Keratinocyte (primary cell): ENCODE results near the gene ZSCAN18. TPM values are rescaled to one million over a fixed set of nuclear protein-coding genes. Genes with fewer than 3 reads are reported as not detected.

Experiments
- DNase-seq: peaks from one replicate; pipeline ENCODE4 v3.0.0-alpha.2; 2011; ENCODE audit warnings: low read depth, missing footprints, low spot score
- FAIRE-seq: peaks from 2 replicates; lab custom pipeline; 2011; peaks lifted over from hg19 to GRCh38; lab: Jason Lieb, UNC
- H2AFZ ChIP-seq: 2 replicates; pipeline ENCODE4 v1.6.0; 2012; ENCODE audit warnings: low read length, control low read depth, inconsistent platforms; ENCODE audit not compliant: control insufficient read depth
- H3K27ac ChIP-seq: 2 replicates; pipeline ENCODE4 v1.5.1; 2011; ENCODE audit warnings: low read length; ENCODE audit not compliant: control insufficient read depth, insufficient read depth
- H3K27me3 ChIP-seq: 3 replicates; pipeline ENCODE4 v1.6.0; 2011; ENCODE audit warnings: low read length; ENCODE audit not compliant: control insufficient read depth, insufficient read depth; ENCODE audit errors: extremely low read depth
- H3K36me3 ChIP-seq, 2 experiments: 2 replicates in 1 of 2; 3 replicates in 1 of 2; pipeline ENCODE4 v1.5.1; 2011; ENCODE audit warnings: low read length in 2 of 2, mild to moderate bottlenecking in 1 of 2; ENCODE audit not compliant: control insufficient read depth in 2 of 2, insufficient read depth in 2 of 2; ENCODE audit errors: extremely low read depth in 1 of 2
- H3K4me1 ChIP-seq: 3 replicates; pipeline ENCODE4 v1.5.1; 2011; ENCODE audit warnings: low read length; ENCODE audit not compliant: control insufficient read depth, insufficient read depth; ENCODE audit errors: extremely low read depth
- H3K4me2 ChIP-seq: 3 replicates; pipeline ENCODE4 v1.6.0; 2011; ENCODE audit warnings: low read depth, low read length; ENCODE audit not compliant: control insufficient read depth, insufficient read depth; ENCODE audit errors: extremely low read depth
- H3K4me3 ChIP-seq, 3 experiments: fragments of 200-600 bp in 1 of 3; sonication (generic) in 1 of 3; 2 replicates in 2 of 3; 3 replicates in 1 of 3; pipeline ENCODE4 v1.5.1; 2011 to 2016; ENCODE audit warnings: low read length in 3 of 3, mild to moderate bottlenecking in 3 of 3, control low read depth in 2 of 3, inconsistent platforms in 1 of 3, low read depth in 1 of 3, mixed read lengths in 1 of 3, mixed run types in 1 of 3, moderate library complexity in 1 of 3; ENCODE audit not compliant: control insufficient read depth in 2 of 3, insufficient read depth in 2 of 3; ENCODE audit errors: extremely low read depth in 1 of 3
- H3K79me2 ChIP-seq: 2 replicates; pipeline ENCODE4 v1.6.0; 2012; ENCODE audit warnings: low read length; ENCODE audit not compliant: control insufficient read depth, insufficient read depth
- H3K9ac ChIP-seq: 3 replicates; pipeline ENCODE4 v1.6.0; 2011; ENCODE audit warnings: low read length; ENCODE audit not compliant: control insufficient read depth, insufficient read depth; ENCODE audit errors: extremely low read depth
- H3K9me1 ChIP-seq: 3 replicates; pipeline ENCODE4 v1.6.0; 2011; ENCODE audit warnings: low read length; ENCODE audit not compliant: control insufficient read depth, insufficient read depth; ENCODE audit errors: extremely low read depth
- H3K9me3 ChIP-seq: 2 replicates; pipeline ENCODE4 v1.5.1; 2012; ENCODE audit warnings: low read depth, low read length; ENCODE audit not compliant: control insufficient read depth
- H4K20me1 ChIP-seq: 3 replicates; pipeline ENCODE4 v1.6.0; 2011; ENCODE audit warnings: low read length; ENCODE audit not compliant: control insufficient read depth, insufficient read depth; ENCODE audit errors: extremely low read depth
- EZH2 ChIP-seq: IDR thresholded peaks from one replicate; pipeline ENCODE4 v1.6.1; 2012; ENCODE audit warnings: inconsistent platforms, mild to moderate bottlenecking, low read length, moderate library complexity
- dilution Hi-C: fragments of 300-500 bp; cut with MboI; formaldehyde crosslinking; loops from one replicate; pipeline ENCODE4 v1.7.0; 2020; ENCODE audit warnings: low sequenced_read_pairs; ENCODE audit not compliant: extremely low pct_ligation_motif_present
- polyA plus RNA-seq, 5 experiments: library from polyadenylated mRNA; depleted of rRNA in 3 of 5; stranded (reverse) in 3 of 5; stranded (forward) in 1 of 5; unstranded in 1 of 5; fragments of >200 nt; gene quantifications; 1 replicate in 1 of 5; 2 replicates in 3 of 5; 3 replicates in 1 of 5; pipeline versions ENCODE4 v1.2.1 to v1.2.3, GENCODE V29; 2011 to 2012; ENCODE audit warnings: missing spikeins in 2 of 5, low read depth in 1 of 5, low replicate concordance in 1 of 5
- TF ChIP-seq, protein P1 (sequence below), 3 experiments: IDR thresholded peaks in 1 of 3; conservative IDR thresholded peaks in 1 of 3; optimal IDR thresholded peaks in 1 of 3; 2 replicates in 2 of 3; 3 replicates in 1 of 3; pipeline versions ENCODE3 to v1.5.1; 2011; ENCODE audit warnings: low read length in 3 of 3, mild to moderate bottlenecking in 3 of 3, moderate library complexity in 2 of 3, control low read depth in 1 of 3, inconsistent platforms in 1 of 3; ENCODE audit not compliant: insufficient read depth in 2 of 3; ENCODE audit errors: extremely low read depth in 1 of 3

ZSCAN18 gene
- polyA plus RNA-seq, 1 donor (not counting 4 experiments of a cell fraction or from before 2014, with no cell fraction given) = 16.1 TPM

DNA sequence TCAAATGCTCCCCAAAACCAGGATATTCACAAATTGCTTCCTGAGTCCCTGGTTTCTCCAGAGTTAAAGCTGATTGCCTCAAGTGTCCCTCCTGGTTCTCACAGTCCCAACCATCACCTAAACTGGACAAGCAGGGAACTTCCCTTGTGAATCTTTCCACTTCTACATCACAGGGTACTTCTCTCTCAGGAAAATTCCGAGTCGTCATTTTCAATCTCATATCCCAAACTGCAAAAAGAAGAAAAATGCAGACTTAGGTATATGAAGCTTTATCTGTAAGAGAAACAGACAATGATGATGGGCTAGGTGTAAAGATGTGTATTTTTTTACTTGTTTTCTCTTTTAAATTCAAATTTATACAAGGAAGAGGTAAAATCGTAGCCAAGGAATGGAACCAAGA, 31.3 kb upstream of the ZSCAN18 start:
- Histone ChIP-seq H3K9me3 (peaks cover 54% of the 10 kb centered on the region), H3K36me3 (peaks cover 5 to 23% of the 10 kb centered on the region in 2 experiments), H3K4me2 (no peak overlapping the region), H3K4me3 (no peak overlapping the region), H3K27me3 (no peaks in the 10 kb centered on the region), H3K27ac (no peak overlapping the region), H4K20me1 (no peaks in the 10 kb centered on the region), H2AFZ (no peak overlapping the region), H3K9ac (no peak overlapping the region), H3K4me1 (no peaks in the 10 kb centered on the region), H3K9me1 (no peaks in the 10 kb centered on the region), H3K79me2 (no peaks in the 10 kb centered on the region)
- DNase-seq = no peak
- no peak for TF ChIP-seq EZH2
- TF ChIP-seq, protein P1, sequence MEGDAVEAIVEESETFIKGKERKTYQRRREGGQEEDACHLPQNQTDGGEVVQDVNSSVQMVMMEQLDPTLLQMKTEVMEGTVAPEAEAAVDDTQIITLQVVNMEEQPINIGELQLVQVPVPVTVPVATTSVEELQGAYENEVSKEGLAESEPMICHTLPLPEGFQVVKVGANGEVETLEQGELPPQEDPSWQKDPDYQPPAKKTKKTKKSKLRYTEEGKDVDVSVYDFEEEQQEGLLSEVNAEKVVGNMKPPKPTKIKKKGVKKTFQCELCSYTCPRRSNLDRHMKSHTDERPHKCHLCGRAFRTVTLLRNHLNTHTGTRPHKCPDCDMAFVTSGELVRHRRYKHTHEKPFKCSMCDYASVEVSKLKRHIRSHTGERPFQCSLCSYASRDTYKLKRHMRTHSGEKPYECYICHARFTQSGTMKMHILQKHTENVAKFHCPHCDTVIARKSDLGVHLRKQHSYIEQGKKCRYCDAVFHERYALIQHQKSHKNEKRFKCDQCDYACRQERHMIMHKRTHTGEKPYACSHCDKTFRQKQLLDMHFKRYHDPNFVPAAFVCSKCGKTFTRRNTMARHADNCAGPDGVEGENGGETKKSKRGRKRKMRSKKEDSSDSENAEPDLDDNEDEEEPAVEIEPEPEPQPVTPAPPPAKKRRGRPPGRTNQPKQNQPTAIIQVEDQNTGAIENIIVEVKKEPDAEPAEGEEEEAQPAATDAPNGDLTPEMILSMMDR (optimal IDR thresholded peaks at IDR 0.05 in 1 of 3, IDR thresholded peaks at IDR 0.05 in 1 of 3, conservative IDR thresholded peaks at IDR 0.05 in 1 of 3; ENCODE audit: extremely low read depth in 1 of 3, insufficient read depth in 2 of 3, low read length in 3 of 3) = no peak
- no peak for FAIRE-seq
- dilution Hi-C loops = no loop called here

DNA sequence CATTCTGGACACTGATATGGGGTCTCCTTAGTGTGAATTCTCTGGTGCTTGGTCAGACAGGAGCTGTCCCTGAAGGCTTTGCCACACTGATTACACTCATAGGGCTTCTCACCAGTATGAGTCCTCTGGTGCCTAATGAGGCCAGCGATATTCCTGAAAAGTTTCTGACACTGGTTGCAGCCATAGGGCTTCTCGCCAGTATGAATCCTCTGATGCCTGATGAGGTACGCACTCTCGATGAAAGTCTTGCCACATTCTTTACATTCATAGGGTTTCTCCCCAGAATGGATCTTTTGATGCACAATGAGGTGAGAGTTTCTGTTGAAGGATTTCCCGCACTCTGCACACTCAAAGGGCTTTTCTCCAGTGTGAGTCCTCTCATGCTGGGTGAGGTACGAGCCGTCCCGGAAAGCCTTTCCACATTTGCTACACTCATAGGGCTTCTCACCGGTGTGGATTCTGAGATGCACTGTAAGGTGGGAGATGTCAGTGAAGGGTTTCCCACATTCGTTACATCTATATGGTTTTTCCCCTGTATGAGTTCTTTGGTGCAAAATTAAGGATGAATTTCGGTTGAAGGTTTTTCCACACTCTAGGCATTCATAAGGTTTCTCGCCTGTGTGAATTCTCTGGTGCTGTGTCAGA, 30.1 kb upstream of the ZSCAN18 start:
- H3K27ac ChIP-seq = no peak overlapping the region
- DNase-seq (no peak), FAIRE-seq (no peak)
- H3K4me3 ChIP-seq = no peak overlapping the region
- peaks cover 5 to 23% of the 10 kb centered on the region in 2 experiments for H3K36me3 ChIP-seq
- peaks cover 55% of the 10 kb centered on the region for H3K9me3 ChIP-seq
- H3K27me3 ChIP-seq = no peaks in the 10 kb centered on the region
- H3K4me1 ChIP-seq = no peaks in the 10 kb centered on the region
- no peak overlapping the region for H3K4me2 ChIP-seq
- no peak overlapping the region for H2AFZ ChIP-seq
- H3K79me2 ChIP-seq = no peaks in the 10 kb centered on the region
- no peak overlapping the region for H3K9ac ChIP-seq
- no peaks in the 10 kb centered on the region for H4K20me1 ChIP-seq
- no peaks in the 10 kb centered on the region for H3K9me1 ChIP-seq
- TF ChIP-seq EZH2 = no peak
- TF ChIP-seq, protein P1 (optimal IDR thresholded peaks at IDR 0.05 in 1 of 3, IDR thresholded peaks at IDR 0.05 in 1 of 3, conservative IDR thresholded peaks at IDR 0.05 in 1 of 3; ENCODE audit: extremely low read depth in 1 of 3, insufficient read depth in 2 of 3, low read length in 3 of 3) = no peak
- dilution Hi-C loops = no loop called here
